Progenitor cell of endocrine pancreas (in vitro differentiated cells): ENCODE data around the gene PYM1. TPM values are rescaled to one million over a fixed set of nuclear protein-coding genes. Genes with fewer than 3 reads are reported as not detected.
A peak's percentile ranks its signal among the peaks of the same experiment; 100 is the strongest.

Experiments
- DNase-seq: peaks from one replicate; pipeline ENCODE4 v3.0.0; 2021; ENCODE audit warnings: low spot score; ENCODE audit not compliant: unreplicated experiment
- H3K27ac Mint-ChIP-seq: 2 replicates; pipeline ENCODE4 v1.8.0; 2021; ENCODE audit warnings: mild to moderate bottlenecking, moderate library complexity, mixed read lengths
- H3K27me3 Mint-ChIP-seq: 2 replicates; pipeline ENCODE4 v1.8.0; 2021; ENCODE audit warnings: mixed read lengths
- H3K36me3 Mint-ChIP-seq: 2 replicates; pipeline ENCODE4 v1.8.0; 2022; ENCODE audit warnings: mixed read lengths; ENCODE audit not compliant: insufficient read depth
- H3K4me1 Mint-ChIP-seq: 2 replicates; pipeline ENCODE4 v1.8.0; 2021; ENCODE audit warnings: low read depth, mixed read lengths
- H3K4me3 Mint-ChIP-seq: 2 replicates; pipeline ENCODE4 v1.8.0; 2021; ENCODE audit warnings: low read depth, mild to moderate bottlenecking, moderate library complexity, mixed read lengths
- H3K9me3 Mint-ChIP-seq: 2 replicates; pipeline ENCODE4 v1.8.0; 2021; ENCODE audit warnings: low read depth, mixed read lengths
- CTCF ChIP-seq: fragments of 200-600 bp; sonication (generic); IDR thresholded peaks from one replicate; pipeline ENCODE4 v1.5.0; 2021; ENCODE audit warnings: antibody characterized with exemption, mild to moderate bottlenecking; ENCODE audit not compliant: unreplicated experiment
- total RNA-seq: library from RNA; stranded (reverse); gene quantifications from 2 replicates; pipeline ENCODE4 v1.2.1, GENCODE V29; 2021

Gene PYM1
- total RNA-seq, 1 donor from 2014 or later: 42.8 TPM

- peaks cover 61% of the 10 kb centered on the region for H3K27me3 Mint-ChIP-seq
- no peak overlapping the region for H3K4me3 Mint-ChIP-seq
- DNase-seq: no peak
- H3K9me3 Mint-ChIP-seq: no peaks in the 10 kb centered on the region
- TF ChIP-seq CTCF: no peak
- H3K4me1 Mint-ChIP-seq: peaks cover 16% of the 10 kb centered on the region
- no peak overlapping the region for H3K27ac Mint-ChIP-seq
- no peaks in the 10 kb centered on the region for H3K36me3 Mint-ChIP-seq
Measured at GRCh38 chr12:55933169-55933798, 5.6 kb upstream of the PYM1 start.

- H3K4me1 Mint-ChIP-seq: peaks cover 17% of the 10 kb centered on the region
- peaks cover 58% of the 10 kb centered on the region for H3K27me3 Mint-ChIP-seq
- no peaks in the 10 kb centered on the region for H3K9me3 Mint-ChIP-seq
- TF ChIP-seq CTCF: no peak
- peak overlapping the region; percentile 81 for H3K4me3 Mint-ChIP-seq
- no peak for DNase-seq
- no peaks in the 10 kb centered on the region for H3K36me3 Mint-ChIP-seq
- no peak overlapping the region for H3K27ac Mint-ChIP-seq
Measured at GRCh38 chr12:55932551-55932910, 4.8 kb upstream of the PYM1 start.

GRCh38 chr12:55931780-55932550 is 4.3 kb upstream of the PYM1 start:
- Mint-ChIP-seq H3K27ac (peak overlapping the region; percentile 81), H3K4me1 (peaks cover 17% of the 10 kb centered on the region), H3K4me3 (peak overlapping the region; percentile 81), H3K9me3 (no peaks in the 10 kb centered on the region), H3K27me3 (peaks cover 53% of the 10 kb centered on the region), H3K36me3 (no peaks in the 10 kb centered on the region)
- peak; percentile 22 for DNase-seq
- TF ChIP-seq CTCF: no peak

- no peak for TF ChIP-seq CTCF
- peaks cover 46% of the 10 kb centered on the region for H3K27me3 Mint-ChIP-seq
Measured at GRCh38 chr12:55931317-55931779, 3.7 kb upstream of the PYM1 start.

GRCh38 chr12:55930771-55931316 is 3.1 kb upstream of the PYM1 start, which contains the start of gene DGKA:
Gene DGKA, plus strand, starts transcription at chr12:55931162. Its CDS starts 5,342 bp downstream, at chr12:55936504.
- no peak for DNase-seq
- Mint-ChIP-seq H3K27me3 (peaks cover 41% of the 10 kb centered on the region), H3K4me3 (peak within 1 kb of the TSS; percentile 81), H3K9me3 (no peaks in the 10 kb centered on the region), H3K4me1 (peaks cover 22% of the 10 kb centered on the region), H3K36me3 (no peaks in the 10 kb centered on the region), H3K27ac (peak within 1 kb of the TSS; percentile 81)
- peak; percentile 62 for TF ChIP-seq CTCF

More at GRCh38 chr12:55931317-55931779, 3.7 kb upstream of the PYM1 start:
- Mint-ChIP-seq H3K27ac (peak overlapping the region; percentile 81), H3K9me3 (no peaks in the 10 kb centered on the region), H3K4me3 (peak overlapping the region; percentile 81), H3K36me3 (no peaks in the 10 kb centered on the region), H3K4me1 (peaks cover 17% of the 10 kb centered on the region)
- no peak for DNase-seq
